Sciatic nerve (tissue), 2 donors: Measurements from ENCODE around the gene RTN4IP1. TPM values are rescaled to one million over a fixed set of nuclear protein-coding genes. Genes with fewer than 3 reads are reported as not detected.

Experiments
- ATAC-seq: fragments of 200-7000 bp; cut with Tn5 transposase; one replicate; pipeline ENCODE4 v1.9.1; 2020; ENCODE audit warnings: mild to moderate bottlenecking, moderate library complexity
- DNase-seq: peaks from one replicate; pipeline ENCODE4 v3.0.0-alpha.2; 2020; ENCODE audit warnings: low spot score
- intact Hi-C: fragments of 100-400 bp; cut with DNase I; formaldehyde crosslinking; loops from one replicate; pipeline ENCODE4 v1.14.2; 2022
- total RNA-seq: library from RNA; stranded (reverse); fragmentation: NEBNext Ultra II Directional; extraction: Animal tissue kit (Norgen Biotek cat#: 25700); gene quantifications from one replicate; pipeline ENCODE4 v1.2.1, GENCODE V29; 2021
- donor health status: DM: no; HTN: no; CAD: no.
- donor health status: DM: no; HTN: no; CAD: no.

RTN4IP1 gene, protein sequence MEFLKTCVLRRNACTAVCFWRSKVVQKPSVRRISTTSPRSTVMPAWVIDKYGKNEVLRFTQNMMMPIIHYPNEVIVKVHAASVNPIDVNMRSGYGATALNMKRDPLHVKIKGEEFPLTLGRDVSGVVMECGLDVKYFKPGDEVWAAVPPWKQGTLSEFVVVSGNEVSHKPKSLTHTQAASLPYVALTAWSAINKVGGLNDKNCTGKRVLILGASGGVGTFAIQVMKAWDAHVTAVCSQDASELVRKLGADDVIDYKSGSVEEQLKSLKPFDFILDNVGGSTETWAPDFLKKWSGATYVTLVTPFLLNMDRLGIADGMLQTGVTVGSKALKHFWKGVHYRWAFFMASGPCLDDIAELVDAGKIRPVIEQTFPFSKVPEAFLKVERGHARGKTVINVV
- total RNA-seq = 5.5 TPM

DNA sequence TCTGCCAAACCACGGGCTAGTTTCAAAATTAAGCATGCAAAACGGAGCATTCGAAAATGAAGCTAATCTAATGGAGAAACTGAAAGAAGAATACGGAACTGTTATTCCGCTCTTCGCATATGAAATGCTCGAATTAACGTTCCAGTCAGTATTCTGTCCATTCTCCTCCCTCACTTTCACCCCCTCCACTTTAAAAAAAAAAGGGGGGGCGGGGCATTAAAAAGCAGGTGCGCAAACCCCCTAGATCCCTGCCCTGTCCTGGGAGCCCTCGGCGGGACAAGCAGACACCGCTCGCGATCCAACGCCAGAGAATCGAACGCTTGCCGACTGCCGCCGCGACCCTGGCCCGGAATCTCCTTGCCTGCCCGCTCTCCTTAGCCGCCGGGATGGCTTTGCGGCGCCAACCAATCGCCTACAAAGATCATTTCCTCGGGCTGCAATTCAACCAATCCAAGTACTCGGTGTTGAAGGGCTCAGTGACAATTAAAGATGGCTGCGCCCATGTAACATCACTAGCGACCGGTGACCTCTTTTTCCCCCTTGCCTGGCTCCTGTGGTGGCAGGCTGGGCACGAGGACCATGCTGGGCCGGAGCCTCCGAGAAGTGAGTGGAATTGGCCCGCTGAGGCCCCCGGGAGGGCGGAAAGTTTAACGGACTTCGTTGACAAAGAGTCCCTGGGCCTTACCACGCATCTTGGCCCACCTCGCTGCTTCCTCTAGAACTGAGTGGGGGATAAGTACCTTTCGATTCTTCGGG is at the start of gene RTN4IP1, which contains the start of gene QRSL1:
Gene RTN4IP1, minus strand, starts transcription at position 396 of the 756 bp plus-strand sequence. CDS start 477 bp downstream, outside the sequence.
Gene QRSL1, plus strand, starts transcription at position 476 of the 756 bp plus-strand sequence. Its CDS starts 104 bp downstream, at position 580.
- ATAC-seq = peak; percentile 100

DNA sequence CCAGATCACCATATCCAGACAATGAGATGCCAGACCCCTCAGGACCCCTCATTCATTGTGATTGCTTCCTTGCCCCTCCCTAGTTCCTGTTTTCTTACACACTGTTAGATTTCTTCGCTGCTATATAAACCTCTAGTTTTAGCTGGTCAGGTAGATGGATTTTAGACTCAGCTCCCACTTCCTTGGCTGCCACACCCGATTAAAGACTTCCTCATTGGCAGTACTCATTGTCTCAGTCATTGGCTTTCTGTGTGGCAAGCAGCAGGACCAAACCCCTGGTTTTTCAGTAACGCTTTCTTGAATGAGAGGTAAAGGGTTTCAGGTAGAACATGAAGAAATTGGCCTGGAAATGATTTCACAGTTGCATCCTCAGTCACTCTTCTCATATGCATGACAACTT is 48.0 kb upstream of the RTN4IP1 start:
- DNase-seq (no peak), ATAC-seq (no peak)
- intact Hi-C loops = no loop called here

More for the DNA sequence above, at the start of gene RTN4IP1, which contains the start of gene QRSL1:
- DNase-seq = peak; percentile 90
- intact Hi-C loops = no loop called here

DNA sequence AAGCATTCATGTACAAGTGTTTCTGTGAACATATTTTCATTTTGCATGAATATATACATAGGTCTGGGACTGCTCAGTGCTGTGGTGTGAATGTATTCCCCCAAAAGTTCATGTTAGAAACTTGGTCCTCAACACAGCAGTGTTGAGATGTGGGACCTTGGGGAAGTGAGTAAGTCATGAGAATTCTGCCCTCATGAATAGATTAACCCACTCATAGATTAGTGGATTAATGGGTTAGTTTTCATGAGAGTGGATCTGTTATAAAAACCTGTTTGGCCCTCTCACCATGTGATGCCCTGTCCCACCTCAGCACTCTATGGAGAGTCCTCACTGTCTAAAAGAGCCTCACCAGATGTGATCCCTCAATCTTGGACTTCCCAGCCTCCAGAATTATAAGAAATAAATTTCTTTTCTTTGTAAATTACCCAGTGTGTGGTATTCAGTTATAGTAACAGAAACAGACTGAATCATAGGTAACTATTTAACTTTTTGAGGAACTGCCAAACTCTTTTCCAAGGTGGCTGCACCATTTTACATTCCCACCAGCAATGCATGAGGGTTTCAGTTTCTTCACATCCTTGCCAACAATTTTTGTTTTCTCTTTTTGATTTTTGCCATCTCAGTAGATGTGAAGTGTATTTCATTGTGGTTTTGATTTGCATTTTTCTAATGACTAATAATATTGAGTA is 45.4 kb upstream of the RTN4IP1 start:
- intact Hi-C loops = no loop called here
- ATAC-seq = no peak
- no peak for DNase-seq

DNA sequence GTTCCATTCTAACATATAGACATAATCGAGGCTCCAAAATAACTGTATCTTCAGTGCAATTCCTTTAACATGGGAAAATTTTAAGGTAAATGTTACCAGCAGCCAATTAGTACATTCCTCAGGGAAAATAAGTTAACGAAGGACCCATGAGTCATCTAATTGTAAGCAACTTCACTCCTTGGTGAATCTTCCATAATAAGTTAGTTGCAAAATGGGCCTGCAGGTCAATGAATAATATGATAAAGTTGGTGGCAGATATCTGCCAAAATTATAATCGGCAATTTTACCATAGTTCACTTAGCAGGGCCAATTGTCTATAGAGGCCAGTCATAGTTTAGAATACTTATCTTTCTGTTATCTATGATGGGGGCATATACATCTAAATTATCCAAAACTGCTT is 42.4 kb upstream of the RTN4IP1 start:
- DNase-seq = no peak
- intact Hi-C loops = no loop called here
- ATAC-seq = no peak

DNA sequence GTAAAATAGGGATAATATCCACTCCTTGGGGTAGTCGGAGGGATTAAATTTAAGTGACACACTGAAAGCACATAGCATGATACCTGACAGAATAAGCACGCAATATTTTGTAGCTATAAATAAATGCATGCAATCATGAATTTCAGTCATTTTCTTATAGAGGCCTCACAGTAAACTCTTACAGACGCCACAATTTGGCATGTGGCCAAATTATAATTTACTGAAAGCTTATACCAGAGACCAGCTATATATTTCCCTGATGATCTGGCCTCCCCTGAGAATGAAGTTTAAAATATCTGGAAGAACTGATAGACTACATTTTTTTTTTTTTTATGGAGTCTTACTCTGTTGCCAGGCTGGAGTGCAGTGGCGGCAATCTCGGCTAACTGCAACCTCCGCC is 40.9 kb upstream of the RTN4IP1 start:
- ATAC-seq (no peak), DNase-seq (no peak)
- intact Hi-C loops = no loop called here

DNA sequence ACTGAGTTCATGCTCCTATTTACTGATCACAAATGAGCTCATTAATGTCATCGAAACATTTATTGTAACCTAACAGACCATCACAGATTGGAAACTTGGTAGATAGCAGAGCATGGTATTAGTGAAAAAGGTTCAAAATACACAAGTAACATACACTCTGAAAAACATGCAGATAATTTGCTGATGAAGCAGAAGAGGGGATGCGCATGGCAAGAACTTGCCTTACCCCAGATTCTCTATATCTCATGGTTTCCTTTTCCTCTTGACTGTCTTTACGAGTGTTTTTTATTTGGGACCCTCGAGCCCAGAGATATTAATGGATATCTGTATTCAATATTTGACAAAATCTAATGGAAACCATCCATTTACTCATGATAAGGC is 37.7 kb upstream of the RTN4IP1 start:
- DNase-seq (no peak), ATAC-seq (no peak)
- intact Hi-C loops = no loop called here

DNA sequence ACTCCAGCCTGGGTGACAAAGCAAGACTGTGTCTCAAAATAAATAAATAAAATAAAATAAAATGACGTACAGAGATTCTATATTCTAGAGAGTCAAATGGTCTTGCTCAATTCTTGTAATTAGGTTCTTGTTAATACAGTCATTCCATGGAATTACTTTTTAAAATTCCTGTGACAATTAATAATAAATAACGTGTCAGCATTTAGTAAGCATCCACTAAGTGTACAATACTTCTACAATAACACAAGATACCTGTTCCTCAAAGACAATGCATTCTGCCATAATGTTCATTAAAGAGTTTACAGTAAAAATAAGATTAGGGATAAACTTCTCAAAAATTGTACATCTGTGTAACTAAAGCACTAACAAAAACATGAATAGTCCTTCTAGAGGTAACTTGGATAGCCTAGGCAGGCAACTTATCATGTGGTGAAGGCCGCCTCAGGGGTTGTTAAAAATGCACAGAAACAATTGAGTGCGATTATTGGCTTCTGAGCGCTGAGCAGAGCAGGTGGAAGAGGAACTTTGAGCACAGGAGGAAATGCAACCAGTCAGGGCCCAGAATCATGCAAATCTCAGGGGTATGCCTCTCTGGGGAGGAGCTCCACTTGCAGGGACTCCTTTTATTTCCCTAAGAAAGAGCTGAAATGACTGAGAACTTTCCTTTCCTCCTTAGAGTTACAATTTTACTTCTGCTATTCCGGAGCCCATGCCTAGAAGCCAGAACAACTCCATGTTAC is 37.2 kb upstream of the RTN4IP1 start:
- DNase-seq (no peak), ATAC-seq (no peak)
- intact Hi-C loops = no loop called here

DNA sequence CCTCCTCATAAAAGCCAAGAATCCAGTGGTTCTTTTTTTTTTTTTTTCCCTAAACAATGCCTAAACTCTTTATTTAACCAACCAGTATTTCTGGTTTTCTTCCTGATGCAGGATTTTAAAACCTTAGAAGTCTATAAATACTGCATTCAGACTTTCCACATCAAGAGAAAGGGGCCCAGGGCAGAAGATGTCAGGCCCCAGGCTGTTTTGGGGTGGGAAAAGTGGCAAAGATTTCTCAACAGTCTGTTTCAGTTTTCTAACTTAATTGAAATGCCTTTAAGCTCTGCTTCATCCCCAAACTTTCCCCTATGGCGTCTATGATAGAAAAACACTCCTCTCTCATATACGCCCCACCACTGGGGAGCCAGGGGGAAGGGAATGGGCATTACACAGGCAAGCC is 33.2 kb upstream of the RTN4IP1 start:
- ATAC-seq (no peak), DNase-seq (no peak)
- intact Hi-C loops = no loop called here

DNA sequence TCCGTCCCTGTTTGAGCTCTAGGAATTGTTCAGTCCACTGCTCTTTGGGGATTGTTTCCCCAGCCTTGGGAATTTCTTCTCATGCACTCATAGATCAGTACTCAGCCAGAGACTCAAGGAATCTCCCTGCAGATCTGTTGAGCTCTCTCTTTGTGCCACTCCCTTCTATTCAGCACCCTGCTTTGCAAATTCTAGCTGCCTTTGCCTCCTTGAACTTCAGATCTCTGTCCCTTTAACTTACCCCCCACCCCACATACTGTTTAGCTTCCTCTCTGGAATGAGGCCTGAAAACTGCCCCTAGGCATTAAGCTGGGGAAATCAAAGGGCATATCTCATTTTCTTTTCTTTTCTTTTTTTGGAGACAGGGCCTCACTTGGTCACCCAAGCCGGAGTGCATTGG is 30.6 kb upstream of the RTN4IP1 start:
- DNase-seq (no peak), ATAC-seq (no peak)
- intact Hi-C loops = no loop called here

DNA sequence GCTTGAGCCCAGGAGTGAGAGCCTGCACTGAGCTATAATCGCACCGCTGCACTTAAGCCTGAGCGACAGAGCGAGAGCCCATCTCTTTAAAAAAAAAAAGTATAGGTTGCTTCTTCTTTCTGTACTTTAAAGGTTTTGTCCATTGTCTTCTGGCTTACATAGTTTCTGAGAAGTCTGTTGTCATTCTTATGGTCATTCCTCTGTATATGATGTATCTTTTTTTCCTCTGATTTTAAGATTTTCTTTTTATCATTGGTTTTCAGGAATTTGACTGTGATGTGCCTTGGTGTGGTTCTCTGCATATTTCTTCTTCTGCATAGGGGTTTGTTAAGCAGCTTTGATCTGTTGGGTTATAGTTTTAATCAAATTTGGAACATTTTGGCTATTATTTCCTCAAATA is 29.2 kb upstream of the RTN4IP1 start:
- no peak for DNase-seq
- ATAC-seq = no peak
- intact Hi-C loops = no loop called here

DNA sequence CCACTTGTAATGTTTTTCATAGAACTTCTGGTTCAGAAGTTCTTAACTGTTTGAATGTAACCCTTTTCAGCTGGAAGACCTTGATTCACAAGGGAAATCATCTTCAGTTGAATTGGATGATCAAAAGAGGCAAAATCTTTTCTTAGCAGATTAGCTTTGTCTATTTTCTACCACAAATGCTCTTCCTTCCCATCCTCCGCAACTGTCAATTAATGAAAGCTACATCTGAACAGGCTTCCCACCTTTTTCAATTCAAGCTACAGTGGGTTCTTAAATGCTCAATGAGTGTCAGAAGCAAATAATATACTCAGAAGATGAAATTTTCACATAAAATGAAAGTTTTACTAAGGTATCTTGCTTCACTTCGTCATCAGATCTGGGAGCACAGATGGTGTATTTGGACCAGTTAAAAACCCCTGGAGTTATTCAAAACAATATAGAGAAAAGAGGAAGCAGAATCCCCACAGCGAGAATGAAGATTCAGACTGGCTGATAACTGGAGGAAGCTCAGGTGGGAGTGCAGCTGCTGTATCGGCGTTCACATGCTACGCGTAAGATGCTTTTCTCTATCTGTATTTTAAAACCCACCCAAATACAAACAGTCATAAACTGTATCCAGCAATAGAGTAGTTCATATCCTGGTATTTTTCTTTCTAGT is 19.5 kb upstream of the RTN4IP1 start:
- DNase-seq (no peak), ATAC-seq (no peak)
- intact Hi-C loops = no loop called here

DNA sequence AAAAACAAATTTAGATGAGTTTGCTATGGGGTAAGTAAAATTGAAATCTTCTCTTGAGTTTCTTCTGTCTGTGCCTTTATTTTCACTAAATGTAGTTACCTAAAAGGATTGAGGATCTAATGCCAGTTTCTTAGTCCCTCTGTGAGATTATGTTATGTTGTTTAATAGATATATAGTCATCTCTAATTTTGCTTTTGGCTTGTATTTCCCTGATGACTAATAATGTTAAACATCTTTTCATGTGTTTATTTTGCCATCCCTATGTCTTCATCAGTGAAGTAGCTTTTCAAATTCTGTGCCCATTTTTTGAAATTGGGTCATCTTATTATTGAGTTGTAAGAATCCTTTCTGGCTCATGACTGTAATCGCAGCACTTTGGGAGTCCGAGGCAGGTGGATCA is 13.8 kb upstream of the RTN4IP1 start:
- DNase-seq = no peak
- intact Hi-C loops = no loop called here
- ATAC-seq = no peak

DNA sequence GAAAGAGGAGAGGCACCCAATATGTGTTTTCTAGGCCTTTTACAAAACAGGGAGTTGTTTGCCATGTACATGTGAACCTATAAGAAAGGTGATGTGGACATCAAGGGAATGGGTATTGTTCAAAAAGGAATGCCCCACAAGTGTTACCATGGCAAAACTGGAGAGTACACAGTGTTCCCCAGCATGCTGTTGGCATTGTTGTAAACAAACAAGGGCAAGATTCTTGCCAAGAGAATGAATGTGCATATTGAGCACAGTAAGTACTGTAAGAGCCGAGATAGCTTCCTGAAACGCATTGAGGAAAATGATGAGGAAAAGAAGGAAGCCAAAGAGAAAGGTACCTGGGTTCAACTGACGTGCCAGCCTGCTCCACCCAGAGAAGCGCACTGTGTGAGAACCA is 13.2 kb upstream of the RTN4IP1 start:
- intact Hi-C loops = no loop called here
- DNase-seq (no peak), ATAC-seq (no peak)

DNA sequence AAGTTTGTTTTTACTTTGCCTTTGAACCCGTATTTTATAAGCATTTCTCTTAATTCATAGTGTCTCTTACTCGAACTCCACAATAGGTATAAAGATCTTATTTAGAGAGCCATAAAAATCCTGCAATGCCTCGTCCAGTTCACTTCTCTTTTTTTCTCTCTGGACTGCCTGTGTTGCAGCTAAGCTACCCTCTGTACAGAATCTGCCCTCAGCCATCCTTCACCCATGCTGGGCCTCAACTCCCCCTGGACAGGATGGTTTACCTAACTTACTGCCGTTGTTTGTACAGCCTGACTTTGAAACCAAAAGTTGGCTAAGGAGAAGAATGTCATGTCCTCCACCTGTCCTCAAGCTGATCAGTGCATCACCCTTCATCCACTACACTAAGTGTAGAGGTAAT is 10.5 kb upstream of the RTN4IP1 start:
- no peak for DNase-seq
- no peak for ATAC-seq
- intact Hi-C loops = no loop called here

DNA sequence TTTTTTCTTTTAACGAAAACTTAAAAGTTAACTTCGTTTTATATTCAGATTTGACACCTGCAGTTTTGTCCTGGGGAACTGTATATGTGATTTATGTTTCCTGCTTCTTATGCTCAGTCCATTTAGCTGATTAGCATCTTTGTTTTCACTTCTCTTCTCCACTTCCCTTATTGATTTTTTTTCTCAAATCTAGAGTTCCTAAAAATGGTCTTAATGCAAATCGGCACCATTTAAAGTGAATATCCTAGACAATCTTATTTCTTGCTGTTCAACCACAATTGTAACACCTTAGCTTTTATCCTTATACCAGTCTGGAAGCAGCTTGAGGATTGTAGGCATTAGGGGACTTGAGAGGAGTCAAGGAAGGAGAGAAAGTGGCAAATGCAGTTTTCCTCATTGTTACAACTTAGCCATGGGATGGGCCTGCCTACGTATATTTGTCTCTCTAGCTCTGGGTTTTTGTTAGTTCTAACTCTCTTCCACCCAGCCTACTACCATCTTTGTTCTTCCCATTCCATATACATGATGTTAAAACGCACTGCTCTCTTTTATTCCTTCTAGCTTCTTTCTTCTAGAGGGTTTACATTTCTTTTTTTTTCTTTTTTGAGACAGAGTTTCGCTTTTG is 8.5 kb upstream of the RTN4IP1 start:
- no peak for DNase-seq
- intact Hi-C loops = no loop called here
- no peak for ATAC-seq

DNA sequence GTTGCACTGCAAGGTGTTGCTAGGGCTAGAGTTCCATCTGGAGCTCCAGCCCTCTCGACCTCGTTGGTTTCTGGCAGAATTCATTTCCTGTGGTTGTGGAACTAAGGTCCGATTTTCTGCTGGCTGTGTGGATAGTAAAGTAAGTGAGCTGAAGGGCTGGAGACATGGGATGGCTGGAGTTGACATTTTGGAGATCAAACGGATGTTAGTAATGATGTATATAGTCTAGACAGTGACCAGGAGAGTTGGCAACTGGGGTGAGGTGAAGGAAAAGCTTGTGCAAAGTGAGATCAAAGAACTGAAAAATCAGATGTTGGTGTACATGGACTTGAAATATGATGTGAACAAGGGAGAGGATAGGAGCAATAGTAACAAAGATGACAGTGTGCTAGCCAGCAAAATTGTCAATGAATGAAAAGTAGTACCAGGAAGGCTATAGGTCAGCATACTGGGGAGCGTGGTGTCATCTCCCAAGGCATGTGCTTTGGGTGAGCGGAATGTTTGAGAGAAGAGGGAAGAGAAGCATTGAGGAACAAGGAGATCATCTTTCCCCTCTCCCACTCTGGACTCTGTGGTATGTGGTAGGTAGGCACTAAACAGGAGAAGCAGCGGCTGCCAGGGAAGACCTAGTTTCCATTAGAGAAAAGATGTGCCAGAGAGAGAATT is 7.9 kb upstream of the RTN4IP1 start:
- ATAC-seq (no peak), DNase-seq (no peak)
- intact Hi-C loops = no loop called here

DNA sequence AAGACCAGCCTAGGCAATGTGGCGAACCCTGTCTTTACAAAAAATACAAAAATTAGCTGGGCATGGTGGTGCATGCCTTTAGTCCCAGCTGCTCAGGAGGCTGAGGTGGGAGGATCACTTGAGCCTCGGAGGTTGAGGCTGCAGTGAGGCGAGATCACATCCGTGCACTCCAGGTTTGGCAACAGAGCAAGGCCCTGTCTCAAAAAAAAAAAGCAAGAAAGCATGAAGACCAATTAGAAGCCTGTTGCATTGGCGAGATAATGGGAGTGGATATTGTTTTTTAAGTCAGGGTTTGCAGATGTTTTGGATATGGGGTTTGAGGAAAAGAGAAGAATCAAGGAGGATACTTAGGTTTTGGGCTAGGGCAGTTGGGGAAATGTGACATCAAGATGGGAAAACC is 5.3 kb upstream of the RTN4IP1 start:
- intact Hi-C loops = no loop called here

DNA sequence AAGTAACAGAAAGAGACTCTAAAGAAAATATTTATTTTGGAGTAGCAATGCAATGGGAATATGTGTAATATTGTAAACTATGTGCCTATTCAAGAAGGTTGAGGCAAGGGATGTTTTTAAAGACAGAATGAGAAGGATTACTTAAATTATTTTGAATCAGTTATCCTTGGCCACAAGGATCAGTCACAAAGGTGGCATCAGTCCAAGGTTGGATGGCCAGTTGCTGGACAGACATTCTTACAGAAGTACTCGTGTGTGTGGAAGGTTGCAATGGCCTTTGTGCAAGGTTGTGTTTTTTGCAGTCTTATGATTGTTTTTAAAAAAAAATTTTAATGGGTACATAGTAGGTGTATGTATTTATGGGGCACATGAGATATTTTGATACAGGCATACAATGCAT is 2.0 kb upstream of the RTN4IP1 start:
- intact Hi-C loops = no loop called here
- no peak for DNase-seq
- no peak for ATAC-seq

More for the DNA sequence above, 5.3 kb upstream of the RTN4IP1 start:
- ATAC-seq (no peak), DNase-seq (no peak)
